GM21526 (cell line): Measurements from ENCODE around the gene SUDS3.

Source experiments
- ATAC-seq: cut with Tn5 transposase; IDR thresholded peaks from one replicate; pipeline ENCODE4 v1.9.1; 2021; ENCODE audit warnings: moderate library complexity; ENCODE audit not compliant: unreplicated experiment, low FRiP score

The SUDS3 gene

GRCh38 chr12:118355843-118356242 lies 20.5 kb upstream of the SUDS3 start:
- no peak for ATAC-seq

GRCh38 chr12:118356809-118357256 lies 19.5 kb upstream of the SUDS3 start:
- ATAC-seq, result no peak

- ATAC-seq, result peak; percentile 51
These were observed 18.9 kb upstream of the SUDS3 start for GRCh38 chr12:118357257-118358007.

GRCh38 chr12:118358008-118358359 lies 18.4 kb upstream of the SUDS3 start:
- no peak for ATAC-seq

GRCh38 chr12:118358612-118359540 lies 17.5 kb upstream of the SUDS3 start:
- ATAC-seq, result peak; percentile 40

GRCh38 chr12:118359541-118359915 lies 16.8 kb upstream of the SUDS3 start:
- no peak for ATAC-seq

- no peak for ATAC-seq
These were observed 15.3 kb upstream of the SUDS3 start for GRCh38 chr12:118361092-118361404.

- ATAC-seq, result no peak
These were observed 14.5 kb upstream of the SUDS3 start for GRCh38 chr12:118361889-118362288.

- ATAC-seq, result no peak
These were observed 7.5 kb upstream of the SUDS3 start for GRCh38 chr12:118368821-118369220.

- no peak for ATAC-seq
These were observed 5.8 kb upstream of the SUDS3 start for GRCh38 chr12:118370601-118371000.

GRCh38 chr12:118371321-118372282 lies 4.8 kb upstream of the SUDS3 start:
- no peak for ATAC-seq

- ATAC-seq, result peak; percentile 81
These were observed 3.5 kb upstream of the SUDS3 start, which contains the start of gene TAOK3 for GRCh38 chr12:118372541-118373495. Gene TAOK3, minus strand, starts transcription at chr12:118372907. Its CDS starts 117,340 bp downstream, at chr12:118255567.

GRCh38 chr12:118373616-118374015 lies 2.7 kb upstream of the SUDS3 start:
- ATAC-seq, result no peak

GRCh38 chr12:118374126-118374725 lies 2.1 kb upstream of the SUDS3 start:
- no peak for ATAC-seq

GRCh38 chr12:118374909-118375308 lies 1.4 kb upstream of the SUDS3 start:
- no peak for ATAC-seq

GRCh38 chr12:118375348-118375747 lies 1.0 kb upstream of the SUDS3 start:
- no peak for ATAC-seq

- no peak for ATAC-seq
These were observed 897 bp downstream of the SUDS3 start for GRCh38 chr12:118377021-118377883.

- no peak for ATAC-seq
These were observed 1.6 kb downstream of the SUDS3 start for GRCh38 chr12:118377884-118378470.
